Neural progenitor cell (in vitro differentiated cells): ENCODE results near the gene TIGIT. TPM values are rescaled to one million over a fixed set of nuclear protein-coding genes. Genes with fewer than 3 reads are reported as not detected.

Experiments used
- DNase-seq: peaks from one replicate; pipeline ENCODE4 v3.0.0-alpha.2; 2016; ENCODE audit warnings: low spot score
- H2AFZ ChIP-seq: fragments of 200-600 bp; sonication (generic); replicated peaks from 2 replicates; pipeline ENCODE4 v1.6.1; 2016; ENCODE audit warnings: antibody characterized with exemption
- H3F3A ChIP-seq: fragments of 200-600 bp; sonication (generic); 2 replicates; pipeline ENCODE4 v1.6.1; 2016; ENCODE audit warnings: antibody characterized with exemption, low read depth
- H3K27ac ChIP-seq: fragments of 200-600 bp; sonication (generic); 2 replicates; pipeline ENCODE4 v1.5.1; 2016; ENCODE audit warnings: mild to moderate bottlenecking
- H3K27me3 ChIP-seq: fragments of 200-600 bp; sonication (generic); 2 replicates; pipeline ENCODE4 v1.6.1; 2016; ENCODE audit warnings: mild to moderate bottlenecking, moderate library complexity
- H3K36me3 ChIP-seq: fragments of 200-600 bp; sonication (generic); 2 replicates; pipeline ENCODE4 v1.5.1; 2016
- H3K4me1 ChIP-seq: fragments of 200-600 bp; sonication (generic); 2 replicates; pipeline ENCODE4 v1.6.1; 2016; ENCODE audit warnings: mixed run types
- H3K4me2 ChIP-seq: fragments of 200-600 bp; sonication (generic); 2 replicates; pipeline ENCODE4 v1.6.1; 2016
- H3K4me3 ChIP-seq: fragments of 200-600 bp; sonication (generic); 2 replicates; pipeline ENCODE4 v1.5.1; 2016
- H3K79me2 ChIP-seq: fragments of 200-600 bp; sonication (generic); 2 replicates; pipeline ENCODE4 v1.6.1; 2016; ENCODE audit warnings: low read depth
- H3K9ac ChIP-seq: fragments of 200-600 bp; sonication (generic); 2 replicates; pipeline ENCODE4 v1.6.1; 2016
- H3K9me3 ChIP-seq: fragments of 200-600 bp; sonication (generic); 2 replicates; pipeline ENCODE4 v1.5.1; 2016; ENCODE audit warnings: low read depth
- H4K20me1 ChIP-seq: fragments of 200-600 bp; sonication (generic); 2 replicates; pipeline ENCODE4 v1.6.1; 2016; ENCODE audit warnings: low read depth
- H3K27ac Mint-ChIP-seq: 3 replicates; pipeline ENCODE4 v1.8.0; 2021; ENCODE audit warnings: mixed read lengths
- H3K27me3 Mint-ChIP-seq: 2 replicates; pipeline ENCODE4 v1.8.0; 2022; ENCODE audit warnings: low read depth, mild to moderate bottlenecking, inconsistent platforms, moderate library complexity, mixed read lengths; ENCODE audit not compliant: insufficient read depth
- H3K36me3 Mint-ChIP-seq: 3 replicates; pipeline ENCODE4 v1.8.0; 2021; ENCODE audit warnings: mixed read lengths
- H3K4me1 Mint-ChIP-seq: 3 replicates; pipeline ENCODE4 v1.8.0; 2021; ENCODE audit warnings: mixed read lengths
- H3K4me3 Mint-ChIP-seq: 3 replicates; pipeline ENCODE4 v1.8.0; 2021; ENCODE audit warnings: mild to moderate bottlenecking, moderate library complexity, mixed read lengths
- H3K9me3 Mint-ChIP-seq: 3 replicates; pipeline ENCODE4 v1.8.0; 2020; ENCODE audit warnings: mixed read lengths
- CTCF ChIP-seq: fragments of 200-600 bp; sonication (generic); IDR thresholded peaks from 2 replicates; pipeline ENCODE4 v1.5.1; 2017; ENCODE audit warnings: antibody characterized with exemption, mild to moderate bottlenecking
- EZH2 ChIP-seq: fragments of 200-600 bp; sonication (generic); IDR thresholded peaks from 2 replicates; pipeline ENCODE4 v1.6.1; 2017; ENCODE audit warnings: antibody characterized with exemption, mild to moderate bottlenecking, moderate library complexity
- EZH2phosphoT487 ChIP-seq: fragments of 200-600 bp; sonication (generic); IDR thresholded peaks from 2 replicates; pipeline ENCODE4 v1.6.1; 2017; ENCODE audit warnings: antibody characterized with exemption
- total RNA-seq: library from RNA; depleted of rRNA; stranded (reverse); fragments of >200 nt; gene quantifications from 2 replicates; pipeline ENCODE4 v1.2.3, GENCODE V29; 2015; ENCODE audit warnings: low replicate concordance

TIGIT gene
- total RNA-seq, 1 donor from 2014 or later, result not detected

GRCh38 chr3:114331710-114332109 lies 37.9 kb downstream of the TIGIT start:
- Histone ChIP-seq H3K4me2 (no peak overlapping the region), H3K36me3 (no peaks in the 10 kb centered on the region), H3K9me3 (no peaks in the 10 kb centered on the region), H2AFZ (no peak overlapping the region), H3K4me3 (no peak overlapping the region), H3F3A (peaks cover 10% of the 10 kb centered on the region), H3K4me1 (peaks cover 50% of the 10 kb centered on the region), H3K27me3 (no peaks in the 10 kb centered on the region), H4K20me1 (no peaks in the 10 kb centered on the region), H3K27ac (no peak overlapping the region), H3K9ac (no peak overlapping the region), H3K79me2 (no peaks in the 10 kb centered on the region)
- H3K4me3 Mint-ChIP-seq, result no peak overlapping the region
- no peaks in the 10 kb centered on the region for H3K4me1 Mint-ChIP-seq
- DNase-seq, result no peak
- TF ChIP-seq EZH2phosphoT487 (no peak), EZH2 (no peak), CTCF (no peak)
- H3K9me3 Mint-ChIP-seq, result peaks cover 7% of the 10 kb centered on the region
- peaks cover 21% of the 10 kb centered on the region for H3K36me3 Mint-ChIP-seq
- H3K27me3 Mint-ChIP-seq, result no peaks in the 10 kb centered on the region
- no peak overlapping the region for H3K27ac Mint-ChIP-seq

- Mint-ChIP-seq H3K36me3 (peaks cover 21% of the 10 kb centered on the region), H3K27me3 (no peaks in the 10 kb centered on the region), H3K4me1 (no peaks in the 10 kb centered on the region), H3K27ac (no peak overlapping the region), H3K4me3 (no peak overlapping the region), H3K9me3 (peaks cover 7% of the 10 kb centered on the region)
- no peak for DNase-seq
- Histone ChIP-seq H3K4me1 (peaks cover 42% of the 10 kb centered on the region), H3F3A (peaks cover 10% of the 10 kb centered on the region), H3K4me3 (no peak overlapping the region), H4K20me1 (no peaks in the 10 kb centered on the region), H3K79me2 (no peaks in the 10 kb centered on the region), H3K9me3 (no peaks in the 10 kb centered on the region), H3K9ac (no peak overlapping the region), H2AFZ (peak overlapping the region; percentile 35), H3K27me3 (no peaks in the 10 kb centered on the region), H3K36me3 (no peaks in the 10 kb centered on the region), H3K27ac (no peak overlapping the region), H3K4me2 (no peak overlapping the region)
- TF ChIP-seq EZH2phosphoT487, result no peak
- TF ChIP-seq CTCF, result no peak
- no peak for TF ChIP-seq EZH2
Observed at GRCh38 chr3:114332342-114333179, 38.7 kb downstream of the TIGIT start.

- peak overlapping the region; percentile 2 for H3K4me2 ChIP-seq
- H2AFZ ChIP-seq, result peak overlapping the region; percentile 35
- H3K9me3 ChIP-seq, result no peaks in the 10 kb centered on the region
- H3K36me3 ChIP-seq, result no peaks in the 10 kb centered on the region
- peaks cover 37% of the 10 kb centered on the region for H3K4me1 ChIP-seq
- Mint-ChIP-seq H3K4me3 (no peak overlapping the region), H3K36me3 (peaks cover 25% of the 10 kb centered on the region), H3K27ac (no peak overlapping the region), H3K9me3 (peaks cover 7% of the 10 kb centered on the region), H3K4me1 (no peaks in the 10 kb centered on the region), H3K27me3 (no peaks in the 10 kb centered on the region)
- no peak for TF ChIP-seq CTCF
- TF ChIP-seq EZH2phosphoT487, result no peak
- H4K20me1 ChIP-seq, result no peaks in the 10 kb centered on the region
- DNase-seq, result peak; percentile 10
- H3K79me2 ChIP-seq, result no peaks in the 10 kb centered on the region
- no peak overlapping the region for H3K4me3 ChIP-seq
- H3K27ac ChIP-seq, result peak overlapping the region; percentile 24
- peaks cover 10% of the 10 kb centered on the region for H3F3A ChIP-seq
- H3K9ac ChIP-seq, result no peak overlapping the region
- H3K27me3 ChIP-seq, result no peaks in the 10 kb centered on the region
Observed at GRCh38 chr3:114333180-114333922, 39.5 kb downstream of the TIGIT start.
